GM21737 (cell line): ENCODE data around the gene TMEM255B.

Experiments
- ATAC-seq: cut with Tn5 transposase; IDR thresholded peaks from one replicate; pipeline ENCODE4 v1.9.1; 2021; ENCODE audit warnings: mild to moderate bottlenecking, moderate library complexity; ENCODE audit not compliant: unreplicated experiment

TMEM255B gene

GRCh38 chr13:113845055-113845454 lies 86.0 kb downstream of the TMEM255B start:
- ATAC-seq = no peak

GRCh38 chr13:113845723-113846635 lies 87.0 kb downstream of the TMEM255B start:
- ATAC-seq = no peak

DNA sequence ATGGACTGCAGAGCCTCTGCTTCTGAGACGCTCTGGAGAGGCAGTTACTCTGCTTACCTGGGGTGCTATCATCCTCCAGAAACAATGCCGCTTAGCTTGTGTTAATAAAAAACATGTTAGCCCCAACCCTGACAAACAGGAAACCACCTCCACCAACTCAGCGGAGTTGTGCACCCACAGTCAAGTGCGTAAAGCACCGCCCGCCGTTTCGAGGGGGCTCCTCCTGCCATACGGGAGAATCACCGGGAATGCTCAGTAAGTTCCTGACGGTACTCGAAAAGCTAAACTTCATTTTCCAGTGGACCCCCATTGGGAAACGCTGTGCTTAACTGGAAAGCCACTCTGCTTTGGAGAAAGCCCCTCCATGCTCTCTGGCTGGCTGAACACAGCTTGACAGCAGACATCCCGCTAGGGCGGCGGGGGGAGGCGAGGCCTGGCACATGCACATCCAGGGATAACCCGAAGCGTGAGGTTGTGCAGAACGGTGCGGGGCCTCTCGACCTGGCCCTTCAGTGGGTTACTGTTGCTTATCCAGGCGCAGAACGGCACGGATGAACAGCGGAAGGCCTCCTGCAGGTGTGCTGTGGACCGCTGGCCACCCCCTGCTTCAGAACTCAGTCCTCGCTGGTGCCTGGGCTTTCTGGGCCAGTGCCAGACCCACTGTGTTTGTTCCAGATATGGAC lies 87.8 kb downstream of the TMEM255B start:
- no peak for ATAC-seq

GRCh38 chr13:113848020-113848419 lies 89.0 kb downstream of the TMEM255B start:
- ATAC-seq = no peak

- ATAC-seq = no peak
Measured at GRCh38 chr13:113848431-113849260, 89.6 kb downstream of the TMEM255B start.

- ATAC-seq = no peak
Measured at GRCh38 chr13:113849546-113849945, 90.5 kb downstream of the TMEM255B start.

DNA sequence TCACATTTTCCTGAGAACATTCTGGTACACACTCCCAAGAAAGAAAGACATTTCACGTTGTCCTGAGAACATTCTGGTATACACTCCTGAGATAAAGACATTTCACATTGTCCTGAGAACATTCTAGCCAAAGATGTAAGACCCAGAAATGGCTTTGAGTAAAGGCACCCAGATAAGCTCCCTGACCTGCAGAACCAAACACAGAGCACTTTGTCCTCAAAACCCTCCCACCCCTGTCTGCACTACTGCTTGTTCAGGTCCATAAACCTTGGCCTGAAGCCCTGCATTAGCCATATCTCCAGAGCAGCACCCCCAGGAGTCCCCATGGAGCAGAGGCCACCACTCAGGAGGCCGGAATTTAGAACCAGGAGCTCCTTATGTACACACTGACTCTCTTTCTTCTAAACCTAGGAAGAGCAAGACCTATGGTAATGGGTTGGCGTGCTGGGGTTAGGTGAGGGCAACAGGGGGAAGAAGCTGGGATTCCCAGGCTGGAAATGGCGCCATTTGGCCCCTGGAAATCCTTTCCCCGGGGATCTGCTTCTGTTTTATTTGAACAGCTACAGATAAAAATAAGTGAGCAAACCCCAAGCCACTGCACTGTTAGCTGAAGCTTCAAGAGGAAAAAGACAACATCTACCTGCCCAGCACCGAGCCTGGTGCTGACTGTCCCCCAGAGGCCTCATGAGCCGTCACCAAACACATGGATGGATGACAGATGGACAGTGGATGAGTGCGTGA lies 91.1 kb downstream of the TMEM255B start:
- ATAC-seq = no peak

GRCh38 chr13:113850722-113851479 lies 91.9 kb downstream of the TMEM255B start:
- ATAC-seq = no peak

- ATAC-seq = no peak
Measured at GRCh38 chr13:113851480-113851803, 92.4 kb downstream of the TMEM255B start.

GRCh38 chr13:113851826-113852535 lies 93.0 kb downstream of the TMEM255B start:
- no peak for ATAC-seq

DNA sequence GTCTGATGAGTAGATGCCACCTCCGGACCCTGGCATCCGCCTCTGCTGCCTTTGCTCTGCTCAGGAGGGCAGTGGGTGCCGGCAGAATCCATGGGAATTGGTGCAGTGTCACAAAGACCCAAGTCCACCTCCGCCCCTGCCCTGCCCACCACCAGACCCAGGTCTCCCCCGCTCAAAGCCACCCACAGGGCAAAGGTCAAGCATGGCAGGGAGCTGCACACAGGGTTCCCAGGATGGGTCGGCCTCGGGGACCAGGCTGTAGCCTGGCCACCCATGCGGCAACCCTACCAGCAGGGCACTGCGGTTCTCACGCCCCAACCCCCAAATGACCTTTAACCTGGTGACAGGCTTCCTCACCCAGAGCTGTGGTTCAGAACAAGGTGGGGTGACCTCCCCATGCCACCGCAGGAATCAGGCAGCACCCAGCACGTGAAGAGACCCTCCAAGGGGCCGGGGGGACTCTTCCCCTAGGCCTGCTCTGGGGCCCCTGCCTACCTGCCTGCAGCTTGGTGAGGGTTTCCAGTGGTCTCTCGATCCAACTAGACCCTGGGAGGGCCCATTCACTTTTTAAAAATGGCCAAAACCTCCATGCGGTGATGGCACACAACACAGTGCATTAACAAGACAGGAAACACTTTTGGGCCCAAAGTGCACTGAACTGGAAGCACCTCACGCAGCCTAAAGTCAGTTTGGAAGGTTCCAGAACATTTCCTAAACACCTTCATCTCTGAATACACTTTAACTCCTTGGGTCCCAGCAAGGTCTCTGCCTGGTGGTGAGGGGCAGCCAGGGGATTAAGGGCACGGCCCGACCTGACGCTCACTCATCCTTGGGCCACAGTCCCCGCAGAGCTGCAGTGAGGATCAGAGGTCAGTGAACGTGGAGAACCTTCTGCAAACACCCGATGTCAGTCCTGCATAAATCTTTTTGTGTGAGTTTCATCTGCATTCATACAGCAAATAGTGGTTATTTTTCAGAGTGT lies 93.8 kb downstream of the TMEM255B start:
- ATAC-seq = no peak

DNA sequence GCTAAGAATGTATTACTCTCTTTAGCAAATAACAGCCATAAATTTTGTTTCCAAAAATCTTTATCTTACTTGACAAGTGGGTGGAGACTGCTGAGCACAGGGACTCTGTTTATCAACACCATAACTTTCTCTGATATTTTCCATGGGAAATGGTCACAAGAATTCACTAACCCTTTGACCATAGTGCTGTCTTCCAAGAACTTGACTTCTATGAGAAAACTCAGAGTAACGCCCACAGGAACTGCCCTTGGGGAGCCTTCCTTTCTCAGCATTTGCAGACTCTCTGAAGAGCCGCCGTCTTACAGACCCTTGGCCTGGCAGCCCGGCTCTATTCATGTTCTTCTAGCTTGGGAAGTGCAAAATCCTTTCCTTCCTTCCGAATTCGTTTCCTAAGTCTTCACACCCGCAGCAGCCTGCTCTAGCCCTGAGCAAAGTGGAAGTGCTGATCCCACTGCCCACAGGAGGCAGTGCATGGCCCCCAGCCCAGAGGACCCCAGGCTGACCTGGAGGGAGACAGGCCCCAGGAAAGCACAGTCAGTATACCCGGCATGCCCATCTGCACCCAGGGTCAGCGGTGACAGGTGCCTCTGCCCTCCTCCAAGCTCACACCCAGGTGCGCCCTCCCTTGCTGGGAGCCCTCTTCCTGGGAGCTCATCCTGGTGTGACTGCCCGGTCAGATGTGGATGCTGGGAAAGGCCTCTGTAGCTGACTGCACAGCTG lies 94.7 kb downstream of the TMEM255B start:
- no peak for ATAC-seq

GRCh38 chr13:113854238-113855011 lies 95.4 kb downstream of the TMEM255B start:
- no peak for ATAC-seq

GRCh38 chr13:113855012-113855921 lies 96.2 kb downstream of the TMEM255B start:
- no peak for ATAC-seq

DNA sequence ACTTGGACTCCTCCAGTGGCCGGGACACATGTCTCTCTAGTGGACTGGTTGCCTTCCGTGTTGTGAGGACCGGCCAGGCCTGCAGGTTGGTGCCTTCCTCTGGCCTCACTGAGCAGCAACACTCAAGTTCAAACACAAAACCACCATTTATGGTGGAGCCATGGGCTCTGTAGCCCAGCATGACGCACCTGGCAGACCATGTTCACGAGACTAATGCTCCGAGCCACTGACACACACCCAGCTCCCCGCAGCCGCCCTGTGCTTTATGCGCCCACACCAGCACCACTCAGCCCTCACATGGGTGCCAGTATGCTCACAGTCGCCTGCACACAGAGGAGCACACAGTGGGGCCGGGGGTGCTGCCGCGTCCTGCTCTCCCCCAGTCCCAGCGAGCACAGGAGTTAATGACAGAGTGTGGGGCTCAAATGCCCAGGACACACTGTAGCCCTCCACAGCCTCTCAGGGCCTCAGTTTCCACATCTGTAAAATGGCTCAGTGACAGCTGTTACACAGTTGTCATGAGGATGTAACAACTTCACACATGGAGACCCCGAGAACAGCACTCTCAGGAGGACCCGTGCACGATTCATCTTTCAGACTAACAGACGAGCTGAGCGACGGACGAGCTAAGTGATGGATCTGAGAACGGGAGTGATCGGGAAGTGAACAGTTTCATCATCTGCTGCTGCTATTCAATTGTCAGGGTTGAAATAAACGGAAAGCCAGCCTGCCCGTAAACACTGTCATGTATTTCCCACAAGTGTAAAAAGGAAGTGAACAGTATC lies 97.1 kb downstream of the TMEM255B start:
- ATAC-seq = no peak
